OCI-LY1 (cell line): ENCODE measurements around the gene THBS4.

Experiments
- H2AFZ ChIP-seq: fragments of 200-600 bp; sonication (generic), shearing (Covaris generic); 2 replicates; pipeline ENCODE4 v1.6.0; 2014; ENCODE audit warnings: antibody characterized with exemption, mild to moderate bottlenecking, low read length
- H3F3A ChIP-seq: fragments of 200-600 bp; sonication (generic), shearing (Covaris generic); 2 replicates; pipeline ENCODE4 v1.6.0; 2014; ENCODE audit warnings: mild to moderate bottlenecking, antibody characterized with exemption, low read length, moderate library complexity; ENCODE audit not compliant: insufficient read depth
- H3K27ac ChIP-seq: fragments of 200-600 bp; sonication (generic); 2 replicates; pipeline ENCODE4 v1.5.1; 2014; ENCODE audit warnings: low read length, mixed run types, mild to moderate bottlenecking, low read depth; ENCODE audit not compliant: poor library complexity, severe bottlenecking
- H3K27me3 ChIP-seq: fragments of 200-600 bp; sonication (generic); 2 replicates; pipeline ENCODE4 v1.6.0; 2014; ENCODE audit warnings: antibody characterized with exemption, mild to moderate bottlenecking, low read length, moderate library complexity; ENCODE audit not compliant: insufficient read depth
- H3K36me3 ChIP-seq: fragments of 200-600 bp; sonication (generic); 2 replicates; pipeline ENCODE4 v1.6.1; 2014; ENCODE audit warnings: mild to moderate bottlenecking, antibody characterized with exemption, low read length, moderate library complexity, mixed read lengths; ENCODE audit not compliant: insufficient read depth
- H3K4me1 ChIP-seq: fragments of 200-600 bp; sonication (generic); 2 replicates; pipeline ENCODE4 v1.5.1; 2014; ENCODE audit warnings: mild to moderate bottlenecking, low read length, moderate library complexity; ENCODE audit not compliant: insufficient read depth, severe bottlenecking
- H3K4me2 ChIP-seq: fragments of 200-600 bp; sonication (generic), shearing (Covaris generic); 2 replicates; pipeline ENCODE4 v1.6.1; 2014; ENCODE audit warnings: low read length
- H3K4me3 ChIP-seq: fragments of 200-600 bp; sonication (generic); 2 replicates; pipeline ENCODE4 v1.5.1; 2014; ENCODE audit warnings: low read length, low read depth, mild to moderate bottlenecking, mixed read lengths; ENCODE audit not compliant: poor library complexity, severe bottlenecking
- H3K79me2 ChIP-seq: fragments of 200-600 bp; shearing (Covaris generic); 2 replicates; pipeline ENCODE4 v1.6.1; 2016; ENCODE audit warnings: mixed run types, low read length, mixed read lengths; ENCODE audit not compliant: insufficient read depth
- H3K9ac ChIP-seq: fragments of 200-600 bp; sonication (generic), shearing (Covaris generic); 2 replicates; pipeline ENCODE4 v1.6.1; 2014; ENCODE audit warnings: mild to moderate bottlenecking, low read length, mixed read lengths
- H3K9me2 ChIP-seq: fragments of 200-600 bp; sonication (generic), shearing (Covaris generic); 2 replicates; pipeline ENCODE4 v1.6.1; 2014; ENCODE audit warnings: low read depth, mild to moderate bottlenecking, low read length, mixed read lengths
- H3K9me3 ChIP-seq: fragments of 200-600 bp; shearing (Covaris generic); 2 replicates; pipeline ENCODE4 v1.6.1; 2014; ENCODE audit warnings: low read length, mixed read lengths
- H4K20me1 ChIP-seq: fragments of 200-600 bp; sonication (generic), shearing (Covaris generic); 2 replicates; pipeline ENCODE4 v1.6.0; 2016; ENCODE audit warnings: mild to moderate bottlenecking, low read length; ENCODE audit not compliant: insufficient read depth
- EZH2 ChIP-seq: fragments of 200-600 bp; sonication (generic), shearing (Covaris generic); IDR thresholded peaks from 2 replicates; pipeline ENCODE4 v1.8.0; 2017; ENCODE audit warnings: borderline replicate concordance, mixed run types, mild to moderate bottlenecking, antibody characterized with exemption, low read length, moderate library complexity, mixed read lengths
- TF ChIP-seq, protein P1 (sequence below): fragments of 200-600 bp; sonication (generic), shearing (Covaris generic); IDR thresholded peaks from 2 replicates; pipeline ENCODE4 v1.5.1; 2017; ENCODE audit warnings: mild to moderate bottlenecking, antibody characterized with exemption, low read length, moderate library complexity, mixed read lengths

The THBS4 gene

DNA sequence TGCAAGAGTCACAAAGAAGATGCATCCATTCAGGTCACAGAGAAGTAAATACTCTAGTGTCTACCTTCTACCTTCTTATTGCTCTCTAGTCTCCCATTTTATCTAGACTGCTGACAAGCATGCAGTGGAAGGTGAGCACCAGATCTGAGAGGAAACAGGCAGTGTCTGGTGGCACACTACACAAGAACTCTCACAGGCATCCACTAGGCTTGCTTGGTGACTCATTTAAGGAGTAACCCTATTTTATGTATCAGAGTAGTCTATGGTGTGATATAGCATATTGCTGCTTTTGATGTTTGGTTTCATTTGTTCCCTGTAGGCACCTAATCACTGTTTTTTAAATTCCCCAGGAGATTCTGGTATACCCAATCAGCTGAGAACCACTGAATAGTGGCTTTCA lies 1.6 kb upstream of the THBS4 start:
- H3K9ac ChIP-seq, result no peak overlapping the region
- no peak overlapping the region for H3K4me2 ChIP-seq
- TF ChIP-seq, protein P1, sequence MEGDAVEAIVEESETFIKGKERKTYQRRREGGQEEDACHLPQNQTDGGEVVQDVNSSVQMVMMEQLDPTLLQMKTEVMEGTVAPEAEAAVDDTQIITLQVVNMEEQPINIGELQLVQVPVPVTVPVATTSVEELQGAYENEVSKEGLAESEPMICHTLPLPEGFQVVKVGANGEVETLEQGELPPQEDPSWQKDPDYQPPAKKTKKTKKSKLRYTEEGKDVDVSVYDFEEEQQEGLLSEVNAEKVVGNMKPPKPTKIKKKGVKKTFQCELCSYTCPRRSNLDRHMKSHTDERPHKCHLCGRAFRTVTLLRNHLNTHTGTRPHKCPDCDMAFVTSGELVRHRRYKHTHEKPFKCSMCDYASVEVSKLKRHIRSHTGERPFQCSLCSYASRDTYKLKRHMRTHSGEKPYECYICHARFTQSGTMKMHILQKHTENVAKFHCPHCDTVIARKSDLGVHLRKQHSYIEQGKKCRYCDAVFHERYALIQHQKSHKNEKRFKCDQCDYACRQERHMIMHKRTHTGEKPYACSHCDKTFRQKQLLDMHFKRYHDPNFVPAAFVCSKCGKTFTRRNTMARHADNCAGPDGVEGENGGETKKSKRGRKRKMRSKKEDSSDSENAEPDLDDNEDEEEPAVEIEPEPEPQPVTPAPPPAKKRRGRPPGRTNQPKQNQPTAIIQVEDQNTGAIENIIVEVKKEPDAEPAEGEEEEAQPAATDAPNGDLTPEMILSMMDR, result no peak
- TF ChIP-seq EZH2, result no peak

DNA sequence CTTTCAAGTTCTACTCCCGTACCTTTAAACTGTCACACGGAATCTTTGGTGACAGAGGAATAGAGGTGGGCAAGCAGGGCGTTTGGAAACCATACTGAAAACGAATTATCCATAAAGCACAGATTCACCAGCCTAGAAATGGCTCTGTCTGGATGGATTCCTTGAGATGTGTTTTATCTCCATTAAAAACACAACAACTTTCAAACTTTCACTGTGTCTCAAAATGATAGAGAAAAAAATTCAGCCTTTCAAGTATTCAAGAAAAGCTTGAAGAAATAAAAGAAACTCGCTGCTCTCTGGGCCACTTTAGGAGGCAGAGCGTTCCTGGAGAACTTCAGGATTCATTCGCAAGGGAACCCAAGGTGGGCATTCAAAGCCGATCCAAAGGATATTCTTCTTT lies 589 bp upstream of the THBS4 start:
- Histone ChIP-seq H4K20me1 (no peaks in the 10 kb centered on the region), H3K9ac (no peak overlapping the region)

More for the DNA sequence above, 1.6 kb upstream of the THBS4 start:
- Histone ChIP-seq H3K27me3 (no peaks in the 10 kb centered on the region), H3K36me3 (no peaks in the 10 kb centered on the region), H3K27ac (no peak overlapping the region), H3K79me2 (no peaks in the 10 kb centered on the region), H3F3A (no peaks in the 10 kb centered on the region), H3K4me3 (no peak overlapping the region), H2AFZ (no peak overlapping the region), H3K9me2 (no peaks in the 10 kb centered on the region), H3K4me1 (no peaks in the 10 kb centered on the region), H4K20me1 (no peaks in the 10 kb centered on the region), H3K9me3 (no peaks in the 10 kb centered on the region)

DNA sequence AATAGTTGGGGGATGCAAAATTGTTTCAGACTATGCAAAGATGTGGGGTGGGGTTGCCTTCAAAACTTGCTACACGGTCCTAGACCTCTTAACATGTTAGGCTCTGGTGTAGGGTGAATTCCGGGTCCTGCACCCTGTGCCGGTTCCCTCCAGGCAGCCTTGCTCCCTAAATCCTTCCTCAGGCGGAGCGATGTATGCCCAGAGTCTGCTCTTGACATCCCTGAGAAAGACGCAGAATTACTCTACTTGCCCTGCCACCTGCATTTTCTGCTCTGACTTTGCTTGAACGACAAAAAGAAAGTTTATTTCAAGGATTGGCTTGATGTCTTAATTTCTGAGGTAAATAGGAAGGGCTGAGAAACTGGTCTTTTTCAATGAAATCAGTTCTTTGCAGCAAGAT lies 691 bp downstream of the THBS4 start:
- Histone ChIP-seq H3K9ac (no peak overlapping the region), H3K4me3 (no peak overlapping the region), H3K4me2 (no peak overlapping the region), H3K36me3 (no peaks in the 10 kb centered on the region), H2AFZ (no peak overlapping the region), H4K20me1 (no peaks in the 10 kb centered on the region), H3K4me1 (no peaks in the 10 kb centered on the region), H3K27me3 (no peaks in the 10 kb centered on the region), H3F3A (no peaks in the 10 kb centered on the region), H3K79me2 (no peaks in the 10 kb centered on the region), H3K9me3 (no peaks in the 10 kb centered on the region), H3K27ac (no peak overlapping the region), H3K9me2 (no peaks in the 10 kb centered on the region)
- TF ChIP-seq, protein P1, result no peak
- no peak for TF ChIP-seq EZH2

More for the DNA sequence above, 589 bp upstream of the THBS4 start:
- Histone ChIP-seq H2AFZ (no peak overlapping the region), H3K27ac (no peak overlapping the region), H3K9me2 (no peaks in the 10 kb centered on the region), H3K79me2 (no peaks in the 10 kb centered on the region), H3K36me3 (no peaks in the 10 kb centered on the region), H3K4me3 (no peak overlapping the region), H3K9me3 (no peaks in the 10 kb centered on the region), H3K4me1 (no peaks in the 10 kb centered on the region), H3F3A (no peaks in the 10 kb centered on the region), H3K4me2 (no peak overlapping the region), H3K27me3 (no peaks in the 10 kb centered on the region)
- TF ChIP-seq, protein P1, result no peak
- no peak for TF ChIP-seq EZH2
